Liver (tissue), 9 donors: Measurements from ENCODE around the gene HNRNPM. TPM values are rescaled to one million over a fixed set of nuclear protein-coding genes. Genes with fewer than 3 reads are reported as not detected.
A peak's percentile ranks its signal among the peaks of the same experiment; 100 is the strongest.

Source experiments
- DNase-seq: peaks from one replicate; pipeline ENCODE4 v3.0.0-alpha.2; 2017; ENCODE audit warnings: low spot score
- H3K27ac ChIP-seq, 2 donors: one replicate each; pipeline ENCODE4 v1.7.0; 2013; ENCODE audit warnings: inconsistent platforms in 2 of 2, low read length in 2 of 2, control low read depth in 1 of 2, low read depth in 1 of 2, mild to moderate bottlenecking in 1 of 2
- H3K27me3 ChIP-seq, 4 donors: one replicate each; pipeline versions ENCODE4 v1.6.1 to v1.7.0; 2013; ENCODE audit warnings: low read length in 3 of 4, inconsistent platforms in 1 of 4, mild to moderate bottlenecking in 1 of 4, moderate library complexity in 1 of 4; ENCODE audit not compliant: control insufficient read depth in 4 of 4, insufficient read depth in 4 of 4
- H3K36me3 ChIP-seq, 4 donors: one replicate each; pipeline versions ENCODE4 v1.6.1 to v1.7.0; 2013; ENCODE audit warnings: low read length in 3 of 4, mild to moderate bottlenecking in 3 of 4, low read depth in 1 of 4, moderate library complexity in 1 of 4; ENCODE audit not compliant: control insufficient read depth in 4 of 4, insufficient read depth in 3 of 4
- H3K4me1 ChIP-seq, 4 donors: one replicate each; pipeline versions ENCODE4 v1.6.1 to v1.7.0; 2013; ENCODE audit warnings: low read length in 3 of 4, mild to moderate bottlenecking in 3 of 4, moderate library complexity in 1 of 4; ENCODE audit not compliant: control insufficient read depth in 4 of 4, insufficient read depth in 4 of 4
- H3K4me3 ChIP-seq, 3 donors: one replicate each; pipeline versions ENCODE4 v1.6.1 to v1.7.0; 2013; ENCODE audit warnings: low read length in 3 of 3, control low read depth in 1 of 3, low read depth in 1 of 3, mild to moderate bottlenecking in 1 of 3
- H3K9ac ChIP-seq, 2 donors: one replicate each; pipeline ENCODE4 v1.7.0; 2013; ENCODE audit warnings: low read length in 2 of 2, mild to moderate bottlenecking in 2 of 2, moderate library complexity in 2 of 2, control low read depth in 1 of 2, low read depth in 1 of 2
- H3K9me3 ChIP-seq, 4 donors: one replicate each; pipeline versions ENCODE4 v1.6.1 to v1.7.0; 2013; ENCODE audit warnings: low read length in 3 of 4; ENCODE audit not compliant: control insufficient read depth in 4 of 4
- ATF3 ChIP-seq: IDR thresholded peaks from 2 replicates; pipeline ENCODE4 v1.6.1; 2016; ENCODE audit warnings: antibody characterized with exemption
- CTCF ChIP-seq: fragments of 150-350 bp; IDR thresholded peaks from 2 replicates; pipeline ENCODE4 v1.5.1; 2017; ENCODE audit warnings: improper control_type of control experiment, low read depth, low read length; ENCODE audit not compliant: missing input control
- EGR1 ChIP-seq, 2 donors: IDR thresholded peaks; 2 replicates each; pipeline ENCODE4 v1.6.1; 2016 to 2018; ENCODE audit warnings: antibody characterized with exemption in 2 of 2, low read depth in 2 of 2
- FOXA1 ChIP-seq: IDR thresholded peaks from 2 replicates; pipeline ENCODE4 v1.6.1; 2016; ENCODE audit warnings: antibody characterized with exemption
- GABPA ChIP-seq, 2 donors: IDR thresholded peaks in 1 of 2; conservative IDR thresholded peaks in 1 of 2; 2 replicates each; pipeline ENCODE4 v1.6.1; 2016; ENCODE audit warnings: antibody characterized with exemption in 2 of 2, mild to moderate bottlenecking in 1 of 2, moderate library complexity in 1 of 2
- HNF4A ChIP-seq, 2 donors: conservative IDR thresholded peaks; 2 replicates each; pipeline ENCODE4 v1.6.1; 2016; ENCODE audit warnings: antibody characterized with exemption in 2 of 2, mild to moderate bottlenecking in 2 of 2
- JUND ChIP-seq, 2 donors: IDR thresholded peaks; 2 replicates each; pipeline ENCODE4 v1.6.1; 2016; ENCODE audit warnings: antibody characterized with exemption in 2 of 2
- MAX ChIP-seq: IDR thresholded peaks from 2 replicates; pipeline ENCODE4 v1.6.1; 2016; ENCODE audit warnings: antibody characterized with exemption
- NR2F2 ChIP-seq: IDR thresholded peaks from 2 replicates; pipeline ENCODE4 v1.6.1; 2016; ENCODE audit warnings: antibody characterized with exemption
- RAD21 ChIP-seq, 2 donors: IDR thresholded peaks; 2 replicates each; pipeline ENCODE4 v1.6.1; 2016; ENCODE audit warnings: antibody characterized with exemption in 2 of 2, mild to moderate bottlenecking in 2 of 2
- REST ChIP-seq: IDR thresholded peaks from 2 replicates; pipeline ENCODE4 v1.6.1; 2016; ENCODE audit warnings: antibody characterized with exemption, mild to moderate bottlenecking
- RXRA ChIP-seq, 2 donors: IDR thresholded peaks; 2 replicates each; pipeline ENCODE4 v1.6.1; 2017 to 2018; ENCODE audit warnings: antibody characterized with exemption in 2 of 2, mild to moderate bottlenecking in 1 of 2
- SP1 ChIP-seq: IDR thresholded peaks from 2 replicates; pipeline ENCODE4 v1.6.1; 2018; ENCODE audit warnings: antibody characterized with exemption, mild to moderate bottlenecking
- TAF1 ChIP-seq: conservative IDR thresholded peaks from 2 replicates; pipeline ENCODE4 v1.6.1; 2016; ENCODE audit warnings: antibody characterized with exemption, mild to moderate bottlenecking
- ZBTB33 ChIP-seq: IDR thresholded peaks from 2 replicates; pipeline ENCODE4 v1.6.1; 2016; ENCODE audit warnings: antibody characterized with exemption
- WGBS: extraction: QIAGEN DNeasy Blood & Tissue Kit; methylation state at CpG from one replicate; pipeline ENCODE4 v1.1.7; 2013; 5-methylcytosine and 5-hydroxymethylcytosine counted together
- polyA plus RNA-seq, 2 donors: library from polyadenylated mRNA; stranded (reverse) in 1 of 2; unstranded in 1 of 2; fragments of 200-250 nt in 1 of 2; fragments of >200 nt in 1 of 2; fragmentation: Nextera tagmentation in 1 of 2; extraction: Ambion mirVana in 1 of 2; gene quantifications; one replicate each; pipeline versions ENCODE4 v1.2.1 to v1.2.3, GENCODE V29; 2013 to 2015
- total RNA-seq, 2 donors: library from RNA; depleted of rRNA; stranded (reverse); fragments of >200 nt; gene quantifications; one replicate each; pipeline ENCODE4 v1.2.3, GENCODE V29; 2014
- donor health status: healthy.
- donor health status: healthy.
- donor health status: healthy.
- donor health status: healthy.
- donor health status: healthy.

The HNRNPM gene
- total and polyA plus RNA-seq, 4 donors = 39.4 to 86.9 (median 70.7) TPM

GRCh38 chr19:8532225-8532624 lies 87.5 kb downstream of the HNRNPM start:
- peaks cover 0 to 4% (median 2%) of the 10 kb centered on the region in 4 donors for H3K36me3 ChIP-seq
- no peaks in the 10 kb centered on the region for H3K27me3 ChIP-seq
- H3K9me3 ChIP-seq = no peaks in the 10 kb centered on the region
- 76% methylated on average over 2 of the region's 2 CpGs for WGBS
- DNase-seq = no peak
- peaks cover 0 to 4% (median under 1%) of the 10 kb centered on the region in 4 donors for H3K4me1 ChIP-seq
- H3K9ac ChIP-seq = no peak overlapping the region
- H3K27ac ChIP-seq = no peak overlapping the region
- peak; percentile 15 to 27 for TF ChIP-seq HNF4A (conservative IDR thresholded peaks at IDR 0.05)
- no peak for TF ChIP-seq ZBTB33
- no peak for TF ChIP-seq NR2F2
- no peak for TF ChIP-seq RAD21 (IDR thresholded peaks at IDR 0.05)
- no peak overlapping the region for H3K4me3 ChIP-seq

- WGBS = 86% methylated on average over 22 of the region's 22 CpGs
- Histone ChIP-seq H3K27ac (no peak overlapping the region), H3K27me3 (no peaks in the 10 kb centered on the region), H3K36me3 (peaks cover 0 to 2% (median 0%) of the 10 kb centered on the region in 4 donors), H3K9ac (no peak overlapping the region), H3K9me3 (no peaks in the 10 kb centered on the region), H3K4me1 (peaks cover 0 to 4% (median 0%) of the 10 kb centered on the region in 4 donors), H3K4me3 (no peak overlapping the region)
- DNase-seq = no peak
- TF ChIP-seq HNF4A (conservative IDR thresholded peaks at IDR 0.05) (no peak), GABPA (IDR thresholded peaks at IDR 0.05 in 1 of 2, conservative IDR thresholded peaks at IDR 0.05 in 1 of 2) (no peak), RXRA (IDR thresholded peaks at IDR 0.05) (no peak), TAF1 (no peak), ZBTB33 (no peak), FOXA1 (no peak), JUND (IDR thresholded peaks at IDR 0.05) (no peak), RAD21 (IDR thresholded peaks at IDR 0.05) (no peak)
Measured at GRCh38 chr19:8536282-8536681, 91.5 kb downstream of the HNRNPM start.

GRCh38 chr19:8537099-8537498 lies 92.3 kb downstream of the HNRNPM start:
- H3K4me3 ChIP-seq = no peak overlapping the region
- H3K36me3 ChIP-seq = peaks cover 0 to 2% (median 0%) of the 10 kb centered on the region in 4 donors
- 94% methylated on average over 3 of the region's 3 CpGs for WGBS
- no peak overlapping the region for H3K9ac ChIP-seq
- H3K27me3 ChIP-seq = no peaks in the 10 kb centered on the region
- no peaks in the 10 kb centered on the region for H3K9me3 ChIP-seq
- no peak for DNase-seq
- H3K4me1 ChIP-seq = peaks cover 0 to 2% (median 0%) of the 10 kb centered on the region in 4 donors
- no peak overlapping the region for H3K27ac ChIP-seq
- no peak for TF ChIP-seq ZBTB33
- no peak for TF ChIP-seq REST
- TF ChIP-seq NR2F2 = no peak
- TF ChIP-seq CTCF = no peak
- TF ChIP-seq JUND (IDR thresholded peaks at IDR 0.05) = no peak
- TF ChIP-seq TAF1 = no peak
- no peak for TF ChIP-seq RAD21 (IDR thresholded peaks at IDR 0.05)
- no peak for TF ChIP-seq SP1
- no peak for TF ChIP-seq MAX
- no peak for TF ChIP-seq ATF3
- TF ChIP-seq EGR1 (IDR thresholded peaks at IDR 0.05; ENCODE audit: low read depth in 2 of 2) = no peak
- TF ChIP-seq FOXA1 = no peak
